ENCODE data around the gene MDM4. TPM values are rescaled to one million over a fixed set of nuclear protein-coding genes. Genes with fewer than 3 reads are reported as not detected.

The MDM4 gene
- 75.5 and 80.3 TPM in 2 replicates for total RNA-seq

- intact Hi-C loops (cut with micrococcal nuclease): loop anchor here (1.0 to 10.0 kb wide), 11 partner anchors 9 to 892 kb away; partner anchors contain the start of genes ATP2B4, PPP1R15B, RBBP5 and SNRPE
- Mint-ChIP-seq H3K36me3 (ENCODE audit: low read depth) (peaks cover 18% of the 10 kb centered on the region), H3K4me3 (no peak within 1 kb of the TSS), H3K4me1 (ENCODE audit: low read depth) (peaks cover 45% of the 10 kb centered on the region), H3K27me3 (ENCODE audit: insufficient read depth) (no peaks in the 10 kb centered on the region), H3K9me3 (no peaks in the 10 kb centered on the region), H3K27ac (no peak within 1 kb of the TSS)
- peak; percentile 90 for DNase-seq (ENCODE audit: low spot score)
These were observed at the start of gene MDM4 for GRCh38 chr1:204516180-204516879. Gene MDM4, plus strand, starts transcription at chr1:204516406. Its CDS starts 9,113 bp downstream, at chr1:204525519.

- Mint-ChIP-seq H3K4me1 (ENCODE audit: low read depth) (peaks cover 41% of the 10 kb centered on the region), H3K9me3 (no peaks in the 10 kb centered on the region), H3K4me3 (no peak overlapping the region), H3K27ac (peak overlapping the region; percentile 31), H3K36me3 (ENCODE audit: low read depth) (peaks cover 42% of the 10 kb centered on the region), H3K27me3 (ENCODE audit: insufficient read depth) (no peaks in the 10 kb centered on the region)
- no peak for DNase-seq (ENCODE audit: low spot score)
- intact Hi-C loops (cut with micrococcal nuclease): no loop called here
These were observed 49.5 kb upstream of the MDM4 start for GRCh38 chr1:204466416-204467405.

- no peak for DNase-seq (ENCODE audit: low spot score)
- Mint-ChIP-seq H3K27ac (no peak overlapping the region), H3K9me3 (no peaks in the 10 kb centered on the region), H3K36me3 (ENCODE audit: low read depth) (peaks cover 39% of the 10 kb centered on the region), H3K27me3 (ENCODE audit: insufficient read depth) (no peaks in the 10 kb centered on the region), H3K4me3 (no peak overlapping the region), H3K4me1 (ENCODE audit: low read depth) (peaks cover 26% of the 10 kb centered on the region)
- intact Hi-C loops (cut with micrococcal nuclease): no loop called here
These were observed 48.0 kb upstream of the MDM4 start for GRCh38 chr1:204468206-204468605.

- H3K27me3 Mint-ChIP-seq (ENCODE audit: insufficient read depth): no peaks in the 10 kb centered on the region
- peaks cover 20% of the 10 kb centered on the region for H3K4me1 Mint-ChIP-seq (ENCODE audit: low read depth)
- H3K36me3 Mint-ChIP-seq (ENCODE audit: low read depth): peaks cover 33% of the 10 kb centered on the region
- intact Hi-C loops (cut with micrococcal nuclease): no loop called here
- no peak overlapping the region for H3K27ac Mint-ChIP-seq
- no peak for DNase-seq (ENCODE audit: low spot score)
- no peak overlapping the region for H3K4me3 Mint-ChIP-seq
- H3K9me3 Mint-ChIP-seq: no peaks in the 10 kb centered on the region
These were observed 47.4 kb upstream of the MDM4 start for GRCh38 chr1:204468766-204469302.

- DNase-seq (ENCODE audit: low spot score): no peak
- no peaks in the 10 kb centered on the region for H3K9me3 Mint-ChIP-seq
- intact Hi-C loops (cut with micrococcal nuclease): no loop called here
- H3K4me3 Mint-ChIP-seq: no peak overlapping the region
- peaks cover 30% of the 10 kb centered on the region for H3K36me3 Mint-ChIP-seq (ENCODE audit: low read depth)
- no peaks in the 10 kb centered on the region for H3K27me3 Mint-ChIP-seq (ENCODE audit: insufficient read depth)
- no peak overlapping the region for H3K27ac Mint-ChIP-seq
- peaks cover 15% of the 10 kb centered on the region for H3K4me1 Mint-ChIP-seq (ENCODE audit: low read depth)
These were observed 46.9 kb upstream of the MDM4 start for GRCh38 chr1:204469304-204469703.

- H3K36me3 Mint-ChIP-seq (ENCODE audit: low read depth): peaks cover 25% of the 10 kb centered on the region
- no peak overlapping the region for H3K27ac Mint-ChIP-seq
- no peak for DNase-seq (ENCODE audit: low spot score)
- intact Hi-C loops (cut with micrococcal nuclease): no loop called here
- H3K27me3 Mint-ChIP-seq (ENCODE audit: insufficient read depth): no peaks in the 10 kb centered on the region
- H3K4me3 Mint-ChIP-seq: no peak overlapping the region
- peaks cover 15% of the 10 kb centered on the region for H3K4me1 Mint-ChIP-seq (ENCODE audit: low read depth)
- H3K9me3 Mint-ChIP-seq: no peaks in the 10 kb centered on the region
These were observed 44.5 kb upstream of the MDM4 start for GRCh38 chr1:204471687-204472086.

- H3K9me3 Mint-ChIP-seq: no peaks in the 10 kb centered on the region
- peaks cover 24% of the 10 kb centered on the region for H3K4me1 Mint-ChIP-seq (ENCODE audit: low read depth)
- H3K27ac Mint-ChIP-seq: no peak overlapping the region
- H3K27me3 Mint-ChIP-seq (ENCODE audit: insufficient read depth): no peaks in the 10 kb centered on the region
- H3K36me3 Mint-ChIP-seq (ENCODE audit: low read depth): peaks cover 20% of the 10 kb centered on the region
- no peak for DNase-seq (ENCODE audit: low spot score)
- no peak overlapping the region for H3K4me3 Mint-ChIP-seq
- intact Hi-C loops (cut with micrococcal nuclease): no loop called here
These were observed 43.5 kb upstream of the MDM4 start for GRCh38 chr1:204472660-204473059.

GRCh38 chr1:204473400-204473965 is 42.7 kb upstream of the MDM4 start:
- no peak overlapping the region for H3K27ac Mint-ChIP-seq
- no peak overlapping the region for H3K4me3 Mint-ChIP-seq
- intact Hi-C loops (cut with micrococcal nuclease): no loop called here
- DNase-seq (ENCODE audit: low spot score): no peak
- H3K36me3 Mint-ChIP-seq (ENCODE audit: low read depth): peaks cover 19% of the 10 kb centered on the region
- H3K9me3 Mint-ChIP-seq: no peaks in the 10 kb centered on the region
- no peaks in the 10 kb centered on the region for H3K27me3 Mint-ChIP-seq (ENCODE audit: insufficient read depth)
- peaks cover 33% of the 10 kb centered on the region for H3K4me1 Mint-ChIP-seq (ENCODE audit: low read depth)

GRCh38 chr1:204475656-204476432 is 40.4 kb upstream of the MDM4 start:
- Mint-ChIP-seq H3K27me3 (ENCODE audit: insufficient read depth) (no peaks in the 10 kb centered on the region), H3K36me3 (ENCODE audit: low read depth) (peaks cover 7% of the 10 kb centered on the region), H3K9me3 (no peaks in the 10 kb centered on the region), H3K4me3 (no peak overlapping the region), H3K27ac (no peak overlapping the region), H3K4me1 (ENCODE audit: low read depth) (peaks cover 55% of the 10 kb centered on the region)
- DNase-seq (ENCODE audit: low spot score): no peak
- intact Hi-C loops (cut with micrococcal nuclease): no loop called here

- Mint-ChIP-seq H3K9me3 (no peaks in the 10 kb centered on the region), H3K36me3 (ENCODE audit: low read depth) (peaks cover 7% of the 10 kb centered on the region), H3K4me1 (ENCODE audit: low read depth) (peaks cover 62% of the 10 kb centered on the region), H3K27ac (no peak overlapping the region), H3K4me3 (no peak overlapping the region), H3K27me3 (ENCODE audit: insufficient read depth) (no peaks in the 10 kb centered on the region)
- intact Hi-C loops (cut with micrococcal nuclease): no loop called here
- DNase-seq (ENCODE audit: low spot score): no peak
These were observed 39.6 kb upstream of the MDM4 start for GRCh38 chr1:204476563-204476962.

- peaks cover 62% of the 10 kb centered on the region for H3K4me1 Mint-ChIP-seq (ENCODE audit: low read depth)
- intact Hi-C loops (cut with micrococcal nuclease): no loop called here
- H3K36me3 Mint-ChIP-seq (ENCODE audit: low read depth): peaks cover 7% of the 10 kb centered on the region
These were observed 39.0 kb upstream of the MDM4 start for GRCh38 chr1:204477036-204477740.

More at GRCh38 chr1:204477036-204477740, 39.0 kb upstream of the MDM4 start:
- Mint-ChIP-seq H3K27me3 (ENCODE audit: insufficient read depth) (no peaks in the 10 kb centered on the region), H3K27ac (peak overlapping the region; percentile 31), H3K9me3 (no peaks in the 10 kb centered on the region), H3K4me3 (no peak overlapping the region)
- no peak for DNase-seq (ENCODE audit: low spot score)

Data from activated T-helper 1 cell treated with anti-CD3 and anti-CD28 coated beads, Interleukin-12 subunit alpha, Interleukin-12 subunit beta, Interleukin-2, Interleukin-4 antibody, amounts not matched to agents 30 ng/mL and 10 ng/mL and 1 ng/mL, durations not matched to agents 14 hours and 24 hours and 36 hours (primary cell).